NCI-H1930 (cell line): ENCODE data around the gene SCGB1A1.

ENCODE experiments used
- DNase-seq, 2 experiments: peaks; one replicate each; lab custom pipeline; 2025; lab: John Stamatoyannopoulos, UW

The SCGB1A1 gene

DNA sequence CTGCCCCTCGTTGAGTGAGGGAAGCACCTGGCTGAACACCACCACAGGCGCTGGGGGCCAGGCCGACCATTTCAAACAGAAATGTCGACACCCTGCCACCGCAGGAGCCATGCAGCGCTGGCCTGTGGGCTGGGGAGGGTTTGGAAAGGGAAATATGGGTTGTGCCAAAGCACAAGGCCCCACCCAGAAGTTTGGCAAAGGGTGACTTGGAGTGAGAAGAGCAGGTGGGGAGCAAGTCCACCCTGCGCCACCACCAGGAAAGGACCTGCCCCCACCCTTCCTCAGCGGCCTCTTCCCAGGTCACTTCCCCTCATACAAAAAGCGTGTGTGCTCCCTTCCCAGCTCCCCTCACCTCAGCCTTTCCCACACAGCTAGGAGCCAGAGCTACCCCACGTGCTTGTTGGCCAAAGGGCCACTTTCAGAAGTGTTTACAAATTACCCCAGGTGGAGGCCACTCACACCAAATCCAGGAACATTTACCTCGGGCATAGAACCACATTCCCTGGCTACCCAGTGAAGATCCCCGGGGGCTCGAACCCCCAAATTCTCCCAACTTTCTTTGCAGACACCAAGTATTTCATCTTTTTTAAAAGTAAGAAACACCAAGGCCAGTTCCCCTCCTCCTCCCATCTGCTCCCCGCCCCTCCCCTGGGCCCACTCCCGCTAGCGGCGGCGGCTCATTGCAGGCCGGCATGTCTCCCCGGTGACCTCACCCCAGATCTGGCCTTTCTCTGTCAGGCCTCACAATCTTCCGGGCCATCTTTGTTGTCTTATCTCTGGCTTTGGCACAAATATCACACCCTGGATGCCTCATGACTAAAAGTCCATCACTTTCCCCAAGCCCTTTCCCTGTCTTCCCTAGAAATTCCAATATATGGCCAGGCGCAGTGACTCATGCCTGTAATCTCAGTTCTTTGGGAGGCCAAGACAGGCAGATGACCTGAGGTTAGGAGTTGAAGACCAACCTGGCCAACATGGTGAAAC lies 20.5 kb upstream of the SCGB1A1 start:
- no peak for DNase-seq

- no peak for DNase-seq
These were observed 19.5 kb upstream of the SCGB1A1 start for GRCh38 chr11:62399172-62399877.

- DNase-seq = no peak
These were observed 19.0 kb upstream of the SCGB1A1 start for GRCh38 chr11:62399878-62400266.

DNA sequence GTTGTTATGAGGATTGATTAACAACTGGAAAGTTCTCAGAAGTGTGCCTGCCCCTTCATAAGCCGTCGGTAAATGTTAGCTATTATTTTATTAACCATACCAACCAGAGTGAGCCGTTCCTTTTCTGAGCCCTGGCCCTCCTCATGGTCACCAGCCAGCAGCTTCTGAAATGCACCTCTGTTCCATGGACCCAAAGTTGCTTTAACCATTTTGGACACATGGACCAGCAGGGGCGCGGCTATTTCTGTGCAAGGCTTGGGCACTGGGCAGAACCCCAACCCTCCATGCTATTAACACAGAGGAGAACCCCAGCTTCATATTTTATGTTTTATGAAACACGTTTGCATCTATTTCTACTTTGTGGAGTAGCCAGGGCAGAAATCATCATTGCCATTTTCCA lies 18.6 kb upstream of the SCGB1A1 start:
- no peak for DNase-seq

GRCh38 chr11:62400760-62401159 lies 18.1 kb upstream of the SCGB1A1 start:
- no peak for DNase-seq

- DNase-seq = no peak
These were observed 17.5 kb upstream of the SCGB1A1 start for GRCh38 chr11:62401356-62401755.

GRCh38 chr11:62401811-62402210 lies 17.0 kb upstream of the SCGB1A1 start:
- no peak for DNase-seq

- DNase-seq = no peak
These were observed 16.4 kb upstream of the SCGB1A1 start for GRCh38 chr11:62402226-62402959.

DNA sequence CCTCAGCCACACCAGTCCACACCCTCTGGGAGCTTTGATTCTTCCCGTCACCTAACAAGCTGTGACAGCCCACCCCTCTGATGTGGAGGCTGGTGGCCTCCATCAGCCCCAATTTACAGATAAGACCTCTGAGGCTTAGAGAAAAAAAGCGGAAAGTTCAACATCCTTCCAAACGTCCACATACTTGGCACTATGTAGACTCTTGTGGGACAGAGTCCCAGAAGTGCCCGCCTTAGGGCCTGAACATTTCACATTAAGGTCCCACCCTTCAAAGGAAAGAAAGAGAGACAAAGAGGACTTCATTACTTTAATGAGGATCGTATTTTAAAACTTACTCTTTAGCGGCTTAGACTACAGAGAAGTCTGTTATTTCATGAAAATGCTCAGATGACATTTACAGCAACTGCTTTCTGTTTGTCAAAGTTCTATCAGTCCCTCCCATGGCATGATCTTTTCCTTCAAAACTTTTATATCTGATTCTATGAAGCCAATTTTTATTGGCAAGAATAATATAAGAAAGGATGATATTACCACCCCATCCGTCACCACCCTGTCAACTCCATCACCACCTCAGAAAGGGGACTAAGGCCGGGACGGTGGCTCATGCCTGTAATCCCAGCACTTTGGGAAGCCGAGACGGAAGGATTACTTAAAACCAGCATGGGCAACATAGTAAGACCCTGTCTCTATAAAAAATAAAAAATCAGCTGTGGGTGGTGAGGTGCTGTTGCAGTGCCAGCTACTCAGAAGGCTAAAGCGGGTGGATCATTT lies 15.7 kb upstream of the SCGB1A1 start:
- no peak for DNase-seq

DNA sequence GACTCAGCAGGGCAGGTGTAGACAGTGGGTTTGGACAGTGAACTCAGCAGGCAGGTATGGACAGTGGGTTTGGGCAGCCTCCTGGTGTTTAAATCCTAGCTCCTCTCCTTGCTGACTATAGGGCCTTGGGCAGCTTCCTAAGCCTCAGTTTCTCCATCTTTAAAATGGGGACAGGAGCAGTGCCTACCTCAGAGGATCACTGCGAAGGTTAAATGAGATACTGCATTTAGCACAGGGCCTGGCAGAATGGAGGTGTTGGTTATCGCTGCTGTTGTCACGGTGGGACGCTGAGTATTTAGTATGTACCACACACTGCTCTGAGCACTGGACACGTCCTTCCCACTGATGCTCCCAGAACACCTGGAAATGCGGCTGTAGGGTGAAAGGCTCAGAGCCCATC lies 14.4 kb upstream of the SCGB1A1 start:
- DNase-seq = no peak

- no peak for DNase-seq
These were observed 13.9 kb upstream of the SCGB1A1 start for GRCh38 chr11:62404901-62405300.

- no peak for DNase-seq
These were observed 12.8 kb upstream of the SCGB1A1 start for GRCh38 chr11:62406034-62406433.

DNA sequence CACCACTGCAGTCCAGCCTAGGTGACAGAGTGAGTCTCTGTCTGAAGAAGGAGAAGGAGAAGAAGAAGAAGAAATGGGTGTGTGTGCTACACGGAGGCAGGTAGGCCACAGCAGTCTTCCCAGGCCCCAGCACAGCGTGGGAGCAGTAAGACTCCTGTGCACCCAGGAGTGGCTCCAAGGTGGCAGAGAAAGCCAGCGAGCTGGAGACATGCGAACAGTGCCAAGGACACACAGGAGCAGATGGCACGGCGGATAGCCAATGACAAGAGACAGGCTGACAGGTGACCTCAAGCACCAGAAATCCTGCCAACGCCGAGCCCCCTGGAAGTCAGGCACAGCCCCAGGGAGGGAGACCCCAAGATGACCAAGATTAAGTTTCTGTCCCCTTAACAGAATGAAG lies 9.0 kb upstream of the SCGB1A1 start:
- no peak for DNase-seq

DNA sequence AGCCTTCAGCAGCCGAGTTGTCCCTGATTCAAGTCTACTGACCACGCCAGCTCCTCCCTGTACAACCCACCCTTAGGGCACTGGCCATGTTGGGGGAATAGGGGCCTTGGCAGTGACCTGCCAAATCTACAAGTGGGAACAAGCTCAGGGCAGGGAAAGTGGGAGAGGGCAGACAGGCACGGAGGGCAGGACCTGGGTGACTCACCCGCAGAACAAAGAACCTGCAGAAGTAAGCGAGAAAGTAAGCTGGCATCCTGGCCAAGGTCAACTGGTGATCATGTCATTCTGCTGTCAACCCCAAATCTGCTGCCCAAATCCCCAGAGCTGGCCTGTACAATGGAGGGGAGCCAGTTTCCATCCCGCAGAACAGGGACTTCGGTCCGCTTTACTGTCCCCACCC lies 7.9 kb upstream of the SCGB1A1 start:
- no peak for DNase-seq

DNA sequence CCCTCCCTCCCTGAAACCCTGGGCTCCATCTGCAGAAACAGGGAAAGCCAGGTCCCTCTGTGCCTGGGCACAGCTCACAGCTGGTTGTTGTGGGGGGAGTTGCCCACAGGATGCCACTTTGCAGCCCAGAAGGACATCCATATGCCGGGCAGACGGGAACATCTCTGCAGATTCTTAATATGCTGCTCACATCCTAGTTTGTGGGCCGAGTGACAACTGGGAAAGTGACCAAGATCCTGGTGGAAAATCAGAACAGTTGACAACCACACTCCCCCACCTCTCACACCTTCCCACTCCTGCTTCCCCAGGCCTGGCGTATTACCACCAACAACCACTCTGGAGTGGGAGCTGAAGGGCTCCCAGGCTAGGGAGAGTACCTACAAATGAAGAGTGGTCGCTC lies 7.3 kb upstream of the SCGB1A1 start:
- no peak for DNase-seq

DNA sequence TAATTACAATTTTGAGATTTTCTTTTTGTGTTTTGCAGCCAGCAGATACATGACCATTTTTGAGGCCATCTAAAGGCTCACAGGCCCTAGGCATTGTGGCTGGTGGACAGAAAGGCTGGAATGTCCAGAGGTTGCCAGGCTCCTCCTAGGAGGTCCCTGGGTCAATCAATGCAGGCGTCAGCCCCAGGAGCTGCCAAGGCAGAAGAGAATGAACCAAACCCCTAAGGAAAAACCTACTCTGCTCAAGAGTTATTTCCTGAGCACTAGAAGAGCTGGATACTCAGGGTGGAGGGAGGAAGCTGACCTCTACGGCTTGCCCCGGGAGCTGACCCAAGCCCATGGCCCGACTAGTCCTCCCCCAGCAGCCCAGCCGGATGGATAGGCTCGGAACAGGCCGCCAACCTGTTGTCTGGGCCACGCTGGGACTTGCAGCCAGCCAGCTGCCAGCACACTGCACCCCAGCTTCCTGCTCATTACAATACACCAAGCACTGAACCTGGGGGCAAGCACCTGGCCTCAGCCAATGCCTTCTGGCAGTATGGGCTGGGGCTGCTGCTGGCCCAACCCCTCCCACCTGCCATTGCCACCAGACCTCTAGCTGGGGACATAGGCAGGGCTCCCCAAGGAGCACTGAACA lies 5.7 kb upstream of the SCGB1A1 start:
- DNase-seq = no peak

GRCh38 chr11:62416596-62416995 lies 2.2 kb upstream of the SCGB1A1 start:
- DNase-seq = no peak

GRCh38 chr11:62418136-62418535 lies 697 bp upstream of the SCGB1A1 start:
- no peak for DNase-seq

DNA sequence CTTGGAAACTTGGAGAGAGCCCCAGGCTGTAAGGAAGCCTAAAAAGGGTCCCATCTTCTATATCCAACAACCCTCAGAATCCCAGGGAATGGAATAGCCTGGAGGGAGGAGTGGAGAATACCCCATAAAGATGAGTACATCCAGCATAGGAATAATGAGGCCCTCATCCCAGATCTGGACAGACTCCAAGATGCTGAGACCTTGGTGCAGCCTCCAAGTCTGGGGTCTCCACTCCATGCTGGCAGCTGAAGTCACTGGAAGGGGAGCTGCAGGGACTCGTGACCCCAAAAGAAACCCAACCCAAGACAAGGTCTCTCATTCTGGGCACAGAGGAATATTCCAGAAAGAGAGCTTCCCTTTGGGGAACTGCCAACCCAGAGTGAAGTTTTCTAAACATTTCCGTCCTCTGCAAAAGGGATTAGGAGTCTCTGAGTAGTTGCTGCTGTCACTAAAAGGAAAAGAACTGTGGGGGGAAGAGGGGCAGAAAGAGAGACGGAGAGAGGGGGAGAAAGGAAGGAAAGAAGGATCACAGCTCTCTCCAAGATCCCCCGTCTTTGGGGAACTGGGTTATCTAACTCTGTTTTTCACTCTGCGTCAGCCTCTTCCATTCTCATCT lies 589 bp downstream of the SCGB1A1 start:
- DNase-seq = no peak

GRCh38 chr11:62419943-62420342 lies 1.1 kb downstream of the SCGB1A1 start:
- DNase-seq = no peak

DNA sequence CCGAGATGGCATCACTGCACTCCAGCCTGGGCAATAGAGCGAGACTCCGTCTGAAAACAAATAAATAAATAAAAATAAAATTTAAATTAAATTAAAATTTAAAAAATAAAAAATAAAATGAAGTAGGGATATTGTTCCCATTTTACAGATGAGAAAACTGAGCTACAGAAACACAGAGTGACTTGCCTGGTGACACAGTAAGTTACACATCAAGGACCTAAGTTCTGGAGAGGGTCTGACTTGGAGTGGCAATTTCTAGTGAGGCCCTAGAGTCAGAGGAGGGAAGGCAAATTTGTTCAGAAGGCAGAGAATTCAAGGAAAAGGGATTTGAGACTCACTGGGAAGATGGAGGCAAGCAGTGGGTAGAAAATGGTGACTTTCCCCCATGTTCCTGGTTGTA lies 2.0 kb downstream of the SCGB1A1 start:
- no peak for DNase-seq
